GM18508 (cell line): ENCODE results near the gene SCYL3.
"Not testable (repeated sequence)": the region's sequence is repeated elsewhere in the genome, so short reads cannot be mapped to it uniquely, and the experiment has no call there.

Experiments used
- ATAC-seq: cut with Tn5 transposase; IDR thresholded peaks from one replicate; pipeline ENCODE4 v1.9.1; 2021; ENCODE audit warnings: moderate number of reproducible peaks; ENCODE audit not compliant: insufficient read depth, unreplicated experiment

Gene SCYL3

DNA sequence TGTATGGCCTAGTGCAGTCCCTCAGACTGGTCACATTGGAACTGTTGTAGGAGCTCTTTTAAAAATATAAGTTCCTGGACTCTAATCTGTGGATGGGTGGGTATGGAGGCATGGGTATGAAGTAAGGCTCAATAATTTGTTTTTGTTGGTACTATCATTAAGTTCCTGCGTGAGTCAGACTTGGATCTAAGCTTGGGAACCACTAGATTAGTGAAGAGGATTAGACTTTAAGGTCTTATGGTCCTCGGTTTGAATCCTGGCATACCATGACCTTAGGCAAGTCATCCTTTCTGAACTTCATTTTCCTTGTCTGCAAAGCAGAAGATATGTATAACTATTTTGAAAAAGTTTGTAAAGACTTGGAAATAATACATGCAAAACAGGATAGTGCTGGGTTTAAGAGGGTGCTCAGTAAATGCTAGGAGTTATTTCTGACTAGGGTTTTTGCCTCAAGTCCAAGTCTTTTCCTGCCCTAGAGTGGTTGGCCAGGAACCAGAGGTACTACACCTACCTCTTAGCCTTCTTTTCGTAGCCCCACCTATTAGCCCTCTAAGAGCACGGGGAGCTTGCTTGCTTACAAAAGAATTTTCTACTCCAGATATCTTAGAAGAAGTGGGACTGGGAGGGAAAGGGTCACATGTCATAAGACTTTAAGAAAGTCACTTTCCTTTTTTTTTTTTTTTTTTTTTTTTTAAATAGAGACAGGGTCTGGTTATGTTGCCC, 60.4 kb downstream of the SCYL3 start:
- ATAC-seq: no peak

DNA sequence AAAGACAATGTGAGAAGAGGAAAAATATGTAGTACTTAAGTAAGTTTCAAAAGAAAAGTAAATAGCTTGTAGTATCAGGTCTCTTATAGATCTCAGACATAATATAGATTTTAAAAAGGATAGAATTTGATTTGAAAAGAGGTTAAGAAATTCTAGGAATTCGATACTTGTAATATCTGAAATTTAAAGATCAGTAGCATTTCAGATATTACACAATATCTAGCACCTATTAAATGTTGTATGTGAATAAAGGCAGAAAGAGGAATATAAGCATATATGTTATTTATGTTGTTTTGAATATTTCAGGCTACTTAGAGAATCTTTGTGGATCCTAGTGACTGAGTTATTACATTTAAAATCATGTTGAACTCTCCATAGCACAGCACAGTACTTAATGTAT, 64.0 kb downstream of the SCYL3 start:
- ATAC-seq: no peak

DNA sequence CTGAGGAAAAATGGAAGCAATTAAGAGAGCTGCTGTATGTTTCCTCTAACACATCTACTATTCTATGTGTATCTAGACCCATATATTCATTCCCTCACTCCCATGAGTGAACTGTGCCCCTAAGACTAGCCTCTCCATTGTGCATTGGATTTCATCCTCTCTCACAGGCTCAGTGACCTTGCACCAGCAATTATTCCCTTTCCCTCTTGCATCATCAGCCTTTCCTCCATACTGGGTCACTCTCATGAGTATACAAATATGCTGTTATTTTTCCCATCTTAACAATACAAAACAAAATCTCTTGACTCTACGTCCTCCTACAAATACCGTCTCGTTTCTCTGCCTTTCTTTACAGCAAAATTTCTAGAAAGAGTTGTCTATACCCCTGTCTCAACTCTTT, 69.5 kb downstream of the SCYL3 start:
- ATAC-seq: no peak

GRCh38 chr1:169821500-169821899, 72.2 kb downstream of the SCYL3 start:
- ATAC-seq: no peak

DNA sequence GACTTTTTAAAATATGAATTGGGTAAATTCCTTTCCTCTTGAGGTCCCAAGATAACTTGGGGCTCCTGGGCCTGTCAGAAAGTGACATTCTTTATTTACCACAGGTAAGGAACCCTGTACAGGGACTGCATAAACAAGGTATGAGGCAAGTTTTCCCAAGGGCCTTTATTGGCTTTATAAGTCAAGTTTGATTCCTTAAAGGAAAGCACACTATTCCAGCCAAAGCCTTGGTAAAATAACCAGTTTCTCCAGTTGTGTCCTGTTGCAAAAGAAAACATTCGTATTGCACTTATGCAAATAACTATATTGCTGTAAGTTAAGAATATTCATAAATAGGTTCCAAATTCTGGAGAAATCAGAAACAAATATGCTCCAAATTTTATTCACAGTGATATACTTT, 77.1 kb downstream of the SCYL3 start:
- ATAC-seq: no peak

DNA sequence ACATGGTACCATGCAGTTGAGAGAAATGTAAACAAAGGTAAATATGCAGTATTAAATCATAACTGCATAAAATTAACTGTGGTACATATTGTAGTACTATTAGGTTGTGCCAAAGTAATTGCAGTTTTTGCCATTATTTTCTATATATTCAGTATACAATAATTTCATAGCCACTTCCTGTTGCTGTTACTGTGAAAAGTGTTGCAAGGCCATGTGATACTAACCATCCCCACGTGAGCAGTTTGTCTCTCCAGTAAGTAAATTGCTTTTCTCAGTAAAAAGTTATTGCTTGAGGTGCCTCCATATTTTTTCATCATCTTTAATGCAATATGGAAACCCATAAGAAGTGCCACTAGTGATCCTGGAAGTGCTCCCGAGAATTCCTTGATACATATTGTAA, 79.4 kb downstream of the SCYL3 start:
- no peak for ATAC-seq

- no peak for ATAC-seq
These were observed 81.6 kb downstream of the SCYL3 start for GRCh38 chr1:169812131-169812530.

- not testable (repeated sequence) for ATAC-seq
These were observed 82.2 kb downstream of the SCYL3 start for GRCh38 chr1:169811418-169812035.

DNA sequence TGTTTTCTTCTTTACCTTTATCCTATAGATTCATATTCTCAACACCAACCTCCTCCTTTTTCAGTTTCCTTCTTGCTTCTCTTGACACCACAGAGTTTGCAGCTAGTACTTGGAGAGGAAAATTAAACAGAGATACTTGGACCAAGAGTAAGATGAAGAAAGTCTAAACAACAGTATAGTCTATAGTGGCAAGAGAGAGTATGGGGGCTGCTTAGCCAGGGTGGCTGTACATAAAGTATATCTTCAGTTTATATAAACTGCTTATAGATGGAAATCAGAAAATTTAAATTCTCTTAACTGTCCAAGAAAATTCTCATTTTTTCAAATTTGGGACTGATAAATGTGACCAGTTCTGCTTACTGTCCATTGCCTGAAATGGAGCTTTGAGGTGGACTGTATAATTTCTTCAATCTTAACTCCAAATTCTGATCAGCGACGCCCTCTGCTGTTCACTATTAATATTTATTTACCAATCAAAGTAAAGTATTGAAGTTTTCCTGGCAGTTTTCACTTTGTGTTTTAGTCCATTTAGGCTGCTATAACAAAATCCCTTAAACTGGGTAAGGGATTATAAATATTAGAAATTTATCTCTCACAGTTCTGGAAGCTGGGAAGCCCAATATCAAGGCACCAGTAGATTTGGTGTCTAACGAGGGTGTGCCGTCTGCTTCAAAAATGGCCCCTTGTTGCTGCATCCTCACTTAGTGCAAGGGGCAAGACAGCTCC, 84.2 kb downstream of the SCYL3 start:
- no peak for ATAC-seq

- ATAC-seq: no peak
These were observed 88.8 kb downstream of the SCYL3 start for GRCh38 chr1:169804941-169805340.

DNA sequence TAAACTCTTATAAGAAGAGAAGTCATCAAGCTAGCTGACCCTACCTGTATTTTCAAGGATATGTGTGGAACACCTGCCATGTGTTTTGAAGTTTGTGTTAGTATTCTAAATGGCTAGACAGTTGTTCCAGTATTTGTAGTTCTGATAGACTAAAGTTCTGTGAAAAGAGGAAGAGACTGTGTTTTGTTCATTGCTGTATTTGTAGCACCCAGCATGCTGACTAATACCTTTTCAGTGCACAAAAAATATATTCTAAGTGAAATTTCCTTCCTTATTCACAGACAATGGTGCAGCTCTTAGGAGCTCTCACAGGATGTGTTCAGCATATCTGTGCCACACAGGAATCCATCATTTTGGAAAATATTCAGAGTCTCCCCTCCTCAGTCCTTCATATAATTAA, 90.8 kb downstream of the SCYL3 start:
- ATAC-seq: no peak
